CD4-positive, CD25-positive, alpha-beta regulatory T cell (primary cell): ENCODE data around the gene DIPK1A. TPM values are rescaled to one million over a fixed set of nuclear protein-coding genes. Genes with fewer than 3 reads are reported as not detected.

Source experiments
- ATAC-seq, 2 donors: fragments of 150-1000 bp; cut with Tn5 transposase; one replicate each; pipeline ENCODE4 v1.10.0; 2021; ENCODE audit warnings: low read depth in 2 of 2, moderate number of reproducible peaks in 2 of 2, moderate library complexity in 1 of 2
- DNase-seq, 3 donors: peaks; one replicate each; pipeline versions ENCODE4 v3.0.0 to v3.0.0-alpha.2; 2012 to 2022; ENCODE audit warnings: mixed read lengths in 1 of 3
- H3K27ac ChIP-seq: one replicate; pipeline ENCODE4 v1.7.0; 2013; ENCODE audit warnings: mild to moderate bottlenecking, low read length; ENCODE audit not compliant: insufficient read depth, poor library complexity, severe bottlenecking
- H3K27me3 ChIP-seq: one replicate; pipeline ENCODE4 v1.7.0; 2013; ENCODE audit warnings: low read length; ENCODE audit not compliant: control insufficient read depth, insufficient read depth
- H3K36me3 ChIP-seq: one replicate; pipeline ENCODE4 v1.7.0; 2013; ENCODE audit warnings: mild to moderate bottlenecking, low read length, moderate library complexity; ENCODE audit not compliant: control insufficient read depth, insufficient read depth
- H3K4me1 ChIP-seq: 2 replicates; pipeline ENCODE4 v1.7.0; 2013; ENCODE audit warnings: mild to moderate bottlenecking, low read length; ENCODE audit not compliant: insufficient read depth, control insufficient read depth, poor library complexity, severe bottlenecking
- H3K4me3 ChIP-seq: one replicate; pipeline ENCODE4 v1.7.0; 2013; ENCODE audit warnings: low read depth, mild to moderate bottlenecking, low read length, moderate library complexity
- H3K9me3 ChIP-seq, 2 experiments: 1 replicate in 1 of 2; 2 replicates in 1 of 2; pipeline ENCODE4 v1.7.0; 2013; ENCODE audit warnings: low read length in 2 of 2, mild to moderate bottlenecking in 1 of 2, moderate library complexity in 1 of 2; ENCODE audit not compliant: control insufficient read depth in 2 of 2
- H3K27ac Mint-ChIP-seq, 3 donors: one replicate each; pipeline ENCODE4 v1.8.0; 2020 to 2022; ENCODE audit warnings: mild to moderate bottlenecking in 3 of 3, mixed read lengths in 3 of 3, moderate library complexity in 2 of 3
- H3K27me3 Mint-ChIP-seq: one replicate; pipeline ENCODE4 v1.8.0; 2022; ENCODE audit warnings: mild to moderate bottlenecking, mixed read lengths
- H3K36me3 Mint-ChIP-seq: one replicate; pipeline ENCODE4 v1.8.0; 2020; ENCODE audit warnings: mixed read lengths
- H3K4me1 Mint-ChIP-seq, 4 donors: one replicate each; pipeline ENCODE4 v1.8.0; 2020 to 2022; ENCODE audit warnings: mixed read lengths in 4 of 4, mild to moderate bottlenecking in 1 of 4
- H3K4me3 Mint-ChIP-seq, 4 donors: one replicate each; pipeline ENCODE4 v1.8.0; 2020 to 2022; ENCODE audit warnings: mild to moderate bottlenecking in 4 of 4, mixed read lengths in 4 of 4, moderate library complexity in 3 of 4
- H3K9me3 Mint-ChIP-seq, 7 donors: one replicate each; pipeline ENCODE4 v1.8.0; 2020 to 2022; ENCODE audit warnings: mixed read lengths in 7 of 7, mild to moderate bottlenecking in 3 of 7, moderate library complexity in 2 of 7
- polyA plus RNA-seq, 4 donors: library from polyadenylated mRNA; unstranded; fragments of 300-500 nt; fragmentation: Illumina TruSeq; gene quantifications; one replicate each; pipeline ENCODE4 v1.2.3, GENCODE V29; 2021
- total RNA-seq: library from RNA; stranded (reverse); gene quantifications from one replicate; pipeline ENCODE4 v1.2.3, GENCODE V29; 2022

DIPK1A gene
- total and polyA plus RNA-seq, 5 donors from 2014 or later, result 10.9 to 19.6 (median 14.7) TPM

DNA sequence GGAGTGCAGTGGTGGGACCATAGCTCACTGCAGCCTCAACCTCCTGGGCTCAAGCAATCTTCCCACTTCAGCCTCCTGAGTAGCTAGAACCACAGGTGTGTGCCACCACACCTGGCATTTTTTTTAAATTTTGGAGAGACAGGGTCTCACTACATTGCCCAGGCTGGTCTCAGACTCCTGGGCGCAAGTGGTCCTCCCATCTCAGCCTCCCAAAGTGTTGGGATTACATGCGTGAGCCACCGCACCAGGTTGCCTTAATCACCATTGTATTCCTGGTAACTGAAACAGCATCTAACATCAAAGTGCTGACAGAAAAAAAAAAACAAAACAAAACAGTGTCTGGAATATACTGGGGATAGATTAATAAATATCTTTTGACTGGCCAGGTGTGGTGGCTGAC is 111.2 kb downstream of the DIPK1A start:
- no peak overlapping the region for H3K27ac ChIP-seq
- no peaks in the 10 kb centered on the region for H3K27me3 ChIP-seq
- DNase-seq, result no peak
- no peaks in the 10 kb centered on the region for H3K4me1 ChIP-seq
- peaks cover 0 to 2% (median 0%) of the 10 kb centered on the region in 7 donors for H3K9me3 Mint-ChIP-seq
- no peaks in the 10 kb centered on the region for H3K9me3 ChIP-seq
- H3K4me3 Mint-ChIP-seq, result no peak overlapping the region
- no peak overlapping the region for H3K27ac Mint-ChIP-seq
- peaks cover 38% of the 10 kb centered on the region for H3K36me3 Mint-ChIP-seq
- no peak overlapping the region for H3K4me3 ChIP-seq
- H3K36me3 ChIP-seq, result peaks cover 13% of the 10 kb centered on the region
- no peaks in the 10 kb centered on the region for H3K27me3 Mint-ChIP-seq
- no peak for ATAC-seq
- H3K4me1 Mint-ChIP-seq, result peaks cover 18 to 22% (median 19%) of the 10 kb centered on the region in 4 donors

DNA sequence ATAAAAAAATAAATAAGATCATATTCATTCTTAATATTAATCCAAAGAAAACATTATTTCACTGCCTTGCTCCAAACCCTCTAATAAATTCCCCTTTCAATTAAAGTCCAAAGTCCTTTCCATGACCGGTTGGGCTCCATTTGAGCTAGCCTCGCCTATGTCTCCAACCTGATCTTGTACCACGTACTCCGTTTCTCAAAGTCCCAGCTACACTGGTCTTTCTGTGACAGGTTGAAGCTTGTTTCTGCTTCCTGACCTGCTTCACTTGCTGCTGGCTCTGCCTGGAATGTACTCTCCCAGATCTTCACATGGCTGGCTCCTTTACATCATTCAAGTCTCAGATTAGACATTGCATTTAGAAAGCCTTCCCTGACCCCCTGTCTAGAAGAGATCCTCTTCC is 113.1 kb downstream of the DIPK1A start:
- H3K27ac Mint-ChIP-seq, result peak overlapping the region in 2 of 3 donors; percentile 12 to 74
- Histone ChIP-seq H3K27ac (no peak overlapping the region), H3K36me3 (peaks cover 27% of the 10 kb centered on the region), H3K9me3 (no peaks in the 10 kb centered on the region), H3K4me3 (no peak overlapping the region), H3K27me3 (no peaks in the 10 kb centered on the region), H3K4me1 (no peaks in the 10 kb centered on the region)
- no peak overlapping the region for H3K4me3 Mint-ChIP-seq
- no peaks in the 10 kb centered on the region for H3K9me3 Mint-ChIP-seq
- no peak for DNase-seq
- H3K36me3 Mint-ChIP-seq, result peaks cover 42% of the 10 kb centered on the region
- no peaks in the 10 kb centered on the region for H3K27me3 Mint-ChIP-seq
- ATAC-seq, result no peak
- peaks cover 10 to 14% (median 12%) of the 10 kb centered on the region in 4 donors for H3K4me1 Mint-ChIP-seq

GRCh38 chr1:92845908-92846307 is 115.4 kb downstream of the DIPK1A start:
- H3K4me1 ChIP-seq, result no peaks in the 10 kb centered on the region
- H3K36me3 ChIP-seq, result peaks cover 49% of the 10 kb centered on the region
- Mint-ChIP-seq H3K9me3 (no peaks in the 10 kb centered on the region), H3K4me3 (no peak overlapping the region), H3K36me3 (peaks cover 38% of the 10 kb centered on the region), H3K27me3 (no peaks in the 10 kb centered on the region), H3K4me1 (peaks cover 2 to 10% (median 3%) of the 10 kb centered on the region in 4 donors), H3K27ac (peak overlapping the region in 2 of 3 donors; percentile 3 to 76)
- no peak overlapping the region for H3K27ac ChIP-seq
- no peak overlapping the region for H3K4me3 ChIP-seq
- no peak for ATAC-seq
- H3K9me3 ChIP-seq, result no peaks in the 10 kb centered on the region
- DNase-seq, result no peak
- no peaks in the 10 kb centered on the region for H3K27me3 ChIP-seq

- peaks cover 42% of the 10 kb centered on the region for H3K36me3 Mint-ChIP-seq
- no peaks in the 10 kb centered on the region for H3K9me3 Mint-ChIP-seq
- H3K4me3 Mint-ChIP-seq, result no peak overlapping the region
- no peak overlapping the region for H3K27ac Mint-ChIP-seq
- Histone ChIP-seq H3K4me3 (no peak overlapping the region), H3K4me1 (peaks cover 7% of the 10 kb centered on the region), H3K36me3 (peaks cover 56% of the 10 kb centered on the region), H3K9me3 (no peaks in the 10 kb centered on the region), H3K27ac (no peak overlapping the region), H3K27me3 (no peaks in the 10 kb centered on the region)
- DNase-seq, result no peak
- ATAC-seq, result no peak
- H3K27me3 Mint-ChIP-seq, result no peaks in the 10 kb centered on the region
- H3K4me1 Mint-ChIP-seq, result peaks cover 3 to 14% (median 13%) of the 10 kb centered on the region in 4 donors
Measured at GRCh38 chr1:92844439-92844838, 116.8 kb downstream of the DIPK1A start.

DNA sequence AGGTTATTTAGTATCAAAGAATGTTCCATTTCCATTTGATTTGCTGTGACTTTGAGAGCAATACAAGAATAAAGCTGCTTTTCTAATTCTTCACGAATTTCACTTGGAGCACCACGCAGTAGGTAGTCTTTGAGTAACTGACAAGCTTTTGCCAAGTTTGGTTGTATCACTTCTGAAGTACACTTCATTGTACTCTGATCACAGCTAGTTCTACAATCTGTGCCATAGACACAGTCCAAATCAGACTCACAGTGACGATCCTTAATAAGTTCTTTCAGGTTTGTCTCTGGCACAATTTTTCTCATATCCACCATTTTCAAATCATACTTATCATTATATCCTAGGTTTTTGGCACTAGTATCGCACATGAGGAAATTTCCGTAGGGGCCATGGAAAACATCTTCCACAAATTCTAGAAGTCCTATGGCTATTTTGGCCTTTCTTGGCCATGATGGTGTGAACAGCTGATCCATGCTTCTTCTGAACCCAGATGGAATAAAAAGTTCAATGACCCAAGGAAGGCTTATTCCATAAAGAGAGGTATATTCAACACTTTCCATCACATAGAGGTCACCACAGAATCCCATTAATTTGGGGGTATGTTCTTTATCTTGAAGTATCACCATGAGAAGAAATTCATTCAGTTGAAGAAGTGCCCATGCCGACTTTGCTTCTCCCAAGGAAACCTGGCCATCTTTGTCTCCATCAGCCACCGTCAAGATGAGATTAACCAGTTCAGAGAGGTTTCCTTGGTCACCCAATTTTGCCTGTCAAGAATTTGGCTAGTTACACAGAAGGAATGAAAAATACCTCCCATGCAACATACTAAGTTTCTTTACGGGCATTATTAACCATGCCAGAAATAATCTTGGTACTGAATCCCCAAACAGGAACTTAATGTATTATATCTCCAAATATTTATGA is 117.6 kb downstream of the DIPK1A start:
- Mint-ChIP-seq H3K27ac (peak overlapping the region in 1 of 3 donors; percentile 18), H3K27me3 (no peaks in the 10 kb centered on the region), H3K9me3 (no peaks in the 10 kb centered on the region), H3K4me1 (peaks cover 3 to 19% (median 18%) of the 10 kb centered on the region in 4 donors), H3K36me3 (peaks cover 46% of the 10 kb centered on the region), H3K4me3 (no peak overlapping the region)
- Histone ChIP-seq H3K27me3 (no peaks in the 10 kb centered on the region), H3K36me3 (peaks cover 58% of the 10 kb centered on the region), H3K4me3 (no peak overlapping the region), H3K9me3 (no peaks in the 10 kb centered on the region), H3K4me1 (peaks cover 11% of the 10 kb centered on the region), H3K27ac (no peak overlapping the region)
- DNase-seq, result no peak
- ATAC-seq, result no peak

GRCh38 chr1:92843046-92843423 is 118.2 kb downstream of the DIPK1A start:
- H3K9me3 Mint-ChIP-seq, result no peaks in the 10 kb centered on the region
- Histone ChIP-seq H3K4me3 (no peak overlapping the region), H3K27me3 (no peaks in the 10 kb centered on the region), H3K36me3 (peaks cover 64% of the 10 kb centered on the region), H3K4me1 (peaks cover 16% of the 10 kb centered on the region), H3K9me3 (no peaks in the 10 kb centered on the region), H3K27ac (peak overlapping the region; percentile 26)
- peaks cover 8 to 26% (median 23%) of the 10 kb centered on the region in 4 donors for H3K4me1 Mint-ChIP-seq
- no peak overlapping the region for H3K4me3 Mint-ChIP-seq
- H3K36me3 Mint-ChIP-seq, result peaks cover 43% of the 10 kb centered on the region
- H3K27ac Mint-ChIP-seq, result peak overlapping the region in 2 of 3 donors; percentile 18 to 74
- no peaks in the 10 kb centered on the region for H3K27me3 Mint-ChIP-seq
- ATAC-seq, result no peak
- DNase-seq, result no peak

DNA sequence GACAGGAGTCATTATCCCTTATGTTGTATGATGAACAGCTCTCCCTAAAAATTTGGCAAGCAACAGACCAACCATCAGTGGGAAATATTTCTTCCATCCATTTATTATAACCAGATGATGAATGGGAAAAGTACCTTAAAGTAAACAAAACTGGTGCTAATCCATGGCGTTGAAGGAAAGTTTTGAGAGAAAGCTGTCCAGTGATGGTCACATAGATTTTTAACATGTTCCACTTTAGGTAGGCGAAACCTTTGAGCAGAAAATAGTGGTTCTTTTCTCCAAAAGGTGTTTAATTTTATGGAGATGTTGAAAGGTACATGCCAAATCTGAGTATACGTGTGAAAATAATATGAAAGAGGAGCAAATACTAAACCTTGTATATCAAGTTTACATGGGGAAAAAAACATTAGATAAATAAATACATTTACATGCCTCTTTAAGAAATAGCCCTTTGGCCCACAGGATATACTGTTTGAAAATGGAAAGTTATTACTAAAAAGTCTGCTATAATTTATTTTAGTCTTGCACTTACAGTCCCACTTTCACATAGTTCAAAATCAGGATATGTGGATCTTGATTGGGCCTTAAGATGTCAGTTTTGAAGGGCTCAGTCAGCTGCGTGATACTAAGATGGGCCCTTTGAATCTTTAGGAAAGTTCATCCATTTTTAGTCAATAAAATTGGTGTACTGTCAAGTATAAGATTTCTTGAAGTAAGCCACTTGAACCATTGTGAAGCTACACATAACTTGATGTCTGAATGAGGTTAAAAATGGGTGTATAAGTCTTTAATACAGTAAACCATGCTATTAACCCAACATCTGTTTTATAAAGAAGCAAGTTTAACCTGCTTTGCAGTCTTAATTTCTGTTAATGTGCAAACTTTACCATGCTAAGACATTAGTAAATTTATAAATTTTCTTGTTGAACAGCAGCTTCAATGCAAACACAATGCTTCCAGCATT is 118.9 kb downstream of the DIPK1A start:
- no peak overlapping the region for H3K27ac Mint-ChIP-seq

More for the DNA sequence above, 118.9 kb downstream of the DIPK1A start:
- no peaks in the 10 kb centered on the region for H3K27me3 ChIP-seq
- Mint-ChIP-seq H3K27me3 (no peaks in the 10 kb centered on the region), H3K36me3 (peaks cover 49% of the 10 kb centered on the region), H3K4me3 (no peak overlapping the region), H3K9me3 (no peaks in the 10 kb centered on the region), H3K4me1 (peaks cover 10 to 32% (median 30%) of the 10 kb centered on the region in 4 donors)
- H3K9me3 ChIP-seq, result no peaks in the 10 kb centered on the region
- peaks cover 71% of the 10 kb centered on the region for H3K36me3 ChIP-seq
- ATAC-seq (no peak), DNase-seq (no peak)
- H3K27ac ChIP-seq, result peak overlapping the region; percentile 26
- H3K4me1 ChIP-seq, result peaks cover 23% of the 10 kb centered on the region
- H3K4me3 ChIP-seq, result no peak overlapping the region
